Measurements from ENCODE around the gene REXO2. TPM values are rescaled to one million over a fixed set of nuclear protein-coding genes. Genes with fewer than 3 reads are reported as not detected.

The REXO2 gene
- total and polyA plus RNA-seq, 2 of the 8 experiments (the other 6 are each of a cell fraction or from before 2014, with no cell fraction given), result 111 to 114 TPM

DNA sequence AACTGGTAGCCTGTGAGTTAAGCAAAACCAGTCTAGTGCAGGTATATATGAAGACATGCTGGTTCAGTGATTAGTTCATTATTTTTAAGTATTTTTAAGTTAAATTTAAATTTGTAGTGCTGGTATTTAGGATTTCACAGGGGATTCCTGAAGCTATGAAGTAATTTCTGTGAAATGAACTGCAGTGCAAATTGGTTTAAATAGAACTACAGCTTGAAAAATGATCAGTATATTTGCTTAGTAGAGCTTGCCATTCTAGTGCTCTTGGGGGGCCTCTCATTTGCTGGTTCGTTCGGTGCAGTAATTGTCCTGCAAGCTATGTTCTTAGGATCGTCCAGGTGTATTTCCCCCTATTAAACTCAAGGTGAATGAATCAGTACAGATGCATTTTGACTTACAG lies 13.1 kb downstream of the REXO2 start (continued):
- TF ChIP-seq, protein P1, sequence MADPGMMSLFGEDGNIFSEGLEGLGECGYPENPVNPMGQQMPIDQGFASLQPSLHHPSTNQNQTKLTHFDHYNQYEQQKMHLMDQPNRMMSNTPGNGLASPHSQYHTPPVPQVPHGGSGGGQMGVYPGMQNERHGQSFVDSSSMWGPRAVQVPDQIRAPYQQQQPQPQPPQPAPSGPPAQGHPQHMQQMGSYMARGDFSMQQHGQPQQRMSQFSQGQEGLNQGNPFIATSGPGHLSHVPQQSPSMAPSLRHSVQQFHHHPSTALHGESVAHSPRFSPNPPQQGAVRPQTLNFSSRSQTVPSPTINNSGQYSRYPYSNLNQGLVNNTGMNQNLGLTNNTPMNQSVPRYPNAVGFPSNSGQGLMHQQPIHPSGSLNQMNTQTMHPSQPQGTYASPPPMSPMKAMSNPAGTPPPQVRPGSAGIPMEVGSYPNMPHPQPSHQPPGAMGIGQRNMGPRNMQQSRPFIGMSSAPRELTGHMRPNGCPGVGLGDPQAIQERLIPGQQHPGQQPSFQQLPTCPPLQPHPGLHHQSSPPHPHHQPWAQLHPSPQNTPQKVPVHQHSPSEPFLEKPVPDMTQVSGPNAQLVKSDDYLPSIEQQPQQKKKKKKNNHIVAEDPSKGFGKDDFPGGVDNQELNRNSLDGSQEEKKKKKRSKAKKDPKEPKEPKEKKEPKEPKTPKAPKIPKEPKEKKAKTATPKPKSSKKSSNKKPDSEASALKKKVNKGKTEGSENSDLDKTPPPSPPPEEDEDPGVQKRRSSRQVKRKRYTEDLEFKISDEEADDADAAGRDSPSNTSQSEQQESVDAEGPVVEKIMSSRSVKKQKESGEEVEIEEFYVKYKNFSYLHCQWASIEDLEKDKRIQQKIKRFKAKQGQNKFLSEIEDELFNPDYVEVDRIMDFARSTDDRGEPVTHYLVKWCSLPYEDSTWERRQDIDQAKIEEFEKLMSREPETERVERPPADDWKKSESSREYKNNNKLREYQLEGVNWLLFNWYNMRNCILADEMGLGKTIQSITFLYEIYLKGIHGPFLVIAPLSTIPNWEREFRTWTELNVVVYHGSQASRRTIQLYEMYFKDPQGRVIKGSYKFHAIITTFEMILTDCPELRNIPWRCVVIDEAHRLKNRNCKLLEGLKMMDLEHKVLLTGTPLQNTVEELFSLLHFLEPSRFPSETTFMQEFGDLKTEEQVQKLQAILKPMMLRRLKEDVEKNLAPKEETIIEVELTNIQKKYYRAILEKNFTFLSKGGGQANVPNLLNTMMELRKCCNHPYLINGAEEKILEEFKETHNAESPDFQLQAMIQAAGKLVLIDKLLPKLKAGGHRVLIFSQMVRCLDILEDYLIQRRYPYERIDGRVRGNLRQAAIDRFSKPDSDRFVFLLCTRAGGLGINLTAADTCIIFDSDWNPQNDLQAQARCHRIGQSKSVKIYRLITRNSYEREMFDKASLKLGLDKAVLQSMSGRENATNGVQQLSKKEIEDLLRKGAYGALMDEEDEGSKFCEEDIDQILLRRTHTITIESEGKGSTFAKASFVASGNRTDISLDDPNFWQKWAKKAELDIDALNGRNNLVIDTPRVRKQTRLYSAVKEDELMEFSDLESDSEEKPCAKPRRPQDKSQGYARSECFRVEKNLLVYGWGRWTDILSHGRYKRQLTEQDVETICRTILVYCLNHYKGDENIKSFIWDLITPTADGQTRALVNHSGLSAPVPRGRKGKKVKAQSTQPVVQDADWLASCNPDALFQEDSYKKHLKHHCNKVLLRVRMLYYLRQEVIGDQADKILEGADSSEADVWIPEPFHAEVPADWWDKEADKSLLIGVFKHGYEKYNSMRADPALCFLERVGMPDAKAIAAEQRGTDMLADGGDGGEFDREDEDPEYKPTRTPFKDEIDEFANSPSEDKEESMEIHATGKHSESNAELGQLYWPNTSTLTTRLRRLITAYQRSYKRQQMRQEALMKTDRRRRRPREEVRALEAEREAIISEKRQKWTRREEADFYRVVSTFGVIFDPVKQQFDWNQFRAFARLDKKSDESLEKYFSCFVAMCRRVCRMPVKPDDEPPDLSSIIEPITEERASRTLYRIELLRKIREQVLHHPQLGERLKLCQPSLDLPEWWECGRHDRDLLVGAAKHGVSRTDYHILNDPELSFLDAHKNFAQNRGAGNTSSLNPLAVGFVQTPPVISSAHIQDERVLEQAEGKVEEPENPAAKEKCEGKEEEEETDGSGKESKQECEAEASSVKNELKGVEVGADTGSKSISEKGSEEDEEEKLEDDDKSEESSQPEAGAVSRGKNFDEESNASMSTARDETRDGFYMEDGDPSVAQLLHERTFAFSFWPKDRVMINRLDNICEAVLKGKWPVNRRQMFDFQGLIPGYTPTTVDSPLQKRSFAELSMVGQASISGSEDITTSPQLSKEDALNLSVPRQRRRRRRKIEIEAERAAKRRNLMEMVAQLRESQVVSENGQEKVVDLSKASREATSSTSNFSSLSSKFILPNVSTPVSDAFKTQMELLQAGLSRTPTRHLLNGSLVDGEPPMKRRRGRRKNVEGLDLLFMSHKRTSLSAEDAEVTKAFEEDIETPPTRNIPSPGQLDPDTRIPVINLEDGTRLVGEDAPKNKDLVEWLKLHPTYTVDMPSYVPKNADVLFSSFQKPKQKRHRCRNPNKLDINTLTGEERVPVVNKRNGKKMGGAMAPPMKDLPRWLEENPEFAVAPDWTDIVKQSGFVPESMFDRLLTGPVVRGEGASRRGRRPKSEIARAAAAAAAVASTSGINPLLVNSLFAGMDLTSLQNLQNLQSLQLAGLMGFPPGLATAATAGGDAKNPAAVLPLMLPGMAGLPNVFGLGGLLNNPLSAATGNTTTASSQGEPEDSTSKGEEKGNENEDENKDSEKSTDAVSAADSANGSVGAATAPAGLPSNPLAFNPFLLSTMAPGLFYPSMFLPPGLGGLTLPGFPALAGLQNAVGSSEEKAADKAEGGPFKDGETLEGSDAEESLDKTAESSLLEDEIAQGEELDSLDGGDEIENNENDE (IDR thresholded peaks at IDR 0.05; ENCODE audit: insufficient replicate concordance, low read length), result no peak
- TF ChIP-seq, protein P2, sequence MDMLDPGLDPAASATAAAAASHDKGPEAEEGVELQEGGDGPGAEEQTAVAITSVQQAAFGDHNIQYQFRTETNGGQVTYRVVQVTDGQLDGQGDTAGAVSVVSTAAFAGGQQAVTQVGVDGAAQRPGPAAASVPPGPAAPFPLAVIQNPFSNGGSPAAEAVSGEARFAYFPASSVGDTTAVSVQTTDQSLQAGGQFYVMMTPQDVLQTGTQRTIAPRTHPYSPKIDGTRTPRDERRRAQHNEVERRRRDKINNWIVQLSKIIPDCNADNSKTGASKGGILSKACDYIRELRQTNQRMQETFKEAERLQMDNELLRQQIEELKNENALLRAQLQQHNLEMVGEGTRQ (IDR thresholded peaks at IDR 0.05; ENCODE audit: low read length), result no peak
- no peak for TF ChIP-seq MAFK (IDR thresholded peaks at IDR 0.05; ENCODE audit: low read depth, low read length)

Data from H1 (cell line).